NCI-H345 treated with DMSO at 0.1 percent for 48 hours (cell line): ENCODE results near the gene COMT.

Experiments used
- DNase-seq: peaks from one replicate; lab custom pipeline; 2025; ENCODE audit not compliant: unreplicated experiment; lab: John Stamatoyannopoulos, UW

The COMT gene

DNA sequence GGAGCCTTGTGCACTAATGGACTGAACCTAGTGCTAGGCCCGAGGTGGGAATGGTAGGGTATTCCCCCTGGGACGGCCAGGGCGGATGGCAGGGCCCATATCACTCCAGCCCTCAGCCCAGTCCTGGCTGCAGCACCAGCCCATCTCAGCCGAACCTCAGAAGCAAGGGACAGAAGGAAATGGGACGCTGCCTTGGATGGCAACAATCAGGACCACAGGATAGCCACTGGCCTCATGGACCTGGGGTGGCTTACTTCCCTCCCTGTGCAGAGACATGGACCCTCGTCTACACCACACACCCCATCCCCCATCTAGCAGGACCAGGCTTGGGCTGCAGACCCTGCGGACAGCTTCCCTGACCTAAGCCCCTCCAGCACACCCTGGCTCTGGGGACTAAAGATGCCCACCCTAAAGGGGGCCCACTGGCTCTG, 50.9 kb downstream of the COMT start:
- no peak for DNase-seq

DNA sequence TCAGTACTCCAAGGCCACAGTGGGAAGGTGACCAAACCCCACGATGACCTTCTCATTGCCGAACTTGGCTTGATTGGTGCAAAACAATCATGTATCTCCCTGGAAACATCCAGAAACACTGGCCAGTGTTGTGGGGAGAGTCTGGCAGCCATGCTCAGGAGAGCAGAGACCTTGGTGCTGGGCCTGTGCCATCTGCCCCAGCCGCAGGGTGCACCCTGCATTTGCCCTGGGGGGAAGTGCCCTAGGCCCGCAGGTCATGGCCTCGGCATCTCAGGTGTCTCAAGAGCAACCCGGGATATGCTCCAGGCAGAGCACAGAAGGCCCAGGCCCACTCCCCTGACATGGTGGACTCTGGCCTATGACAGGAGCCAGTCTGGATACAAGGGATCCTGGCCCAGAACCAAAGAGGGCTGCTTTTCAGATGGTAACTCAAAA, 51.4 kb downstream of the COMT start:
- no peak for DNase-seq

DNA sequence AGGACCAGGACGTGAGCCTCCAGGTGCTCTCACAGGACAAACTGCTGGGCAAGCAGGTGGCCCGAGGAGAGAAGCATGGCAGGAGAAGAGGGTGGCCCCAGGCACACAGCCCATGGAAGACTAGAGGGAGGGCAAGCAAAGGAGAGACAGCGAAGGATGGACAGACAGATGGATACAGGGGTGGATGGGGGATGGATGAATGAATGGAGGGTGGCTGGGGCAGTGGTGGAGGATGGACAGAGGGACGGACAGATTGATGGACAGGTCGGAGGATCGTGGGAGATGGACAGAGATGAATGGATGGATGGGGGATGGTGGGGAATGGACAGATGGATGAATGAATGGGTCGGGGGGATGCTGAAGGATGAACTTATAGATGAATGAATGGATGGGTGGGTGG, 52.4 kb downstream of the COMT start:
- no peak for DNase-seq

DNA sequence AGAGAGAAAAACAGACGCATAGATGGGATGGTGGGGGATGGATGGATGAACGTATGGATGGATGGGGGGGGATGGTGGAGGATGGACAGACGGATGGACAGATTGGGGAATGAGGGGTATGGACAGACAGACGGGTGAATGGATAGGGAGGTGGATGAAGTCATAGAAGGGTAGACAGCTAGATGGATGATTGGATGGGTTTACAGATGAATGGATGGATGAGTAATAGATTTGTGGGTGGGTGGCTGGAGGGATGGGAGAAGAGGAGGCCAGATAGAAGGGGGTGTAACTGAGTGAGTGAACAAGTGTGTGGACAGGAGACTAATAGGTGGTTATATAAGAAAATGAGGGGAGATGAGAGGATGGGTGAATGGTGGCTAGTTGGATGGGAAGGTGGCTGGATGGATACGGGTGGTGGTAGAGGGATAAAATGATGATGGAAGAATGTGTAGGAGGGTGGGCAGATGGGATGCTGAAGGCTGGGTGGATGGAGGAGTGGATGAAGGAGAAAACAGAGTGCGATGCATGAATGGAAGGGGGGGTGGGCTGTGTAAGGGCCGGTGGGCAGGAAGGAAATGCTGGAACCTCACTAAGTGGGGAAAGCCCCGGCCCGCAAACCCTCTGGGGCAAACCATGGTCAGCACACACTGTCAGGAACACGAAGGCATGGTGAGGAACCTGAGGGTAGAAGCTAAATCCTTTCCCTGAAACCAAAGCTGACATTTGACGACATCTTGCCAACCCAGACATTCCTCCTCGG, 53.5 kb downstream of the COMT start:
- DNase-seq = no peak

DNA sequence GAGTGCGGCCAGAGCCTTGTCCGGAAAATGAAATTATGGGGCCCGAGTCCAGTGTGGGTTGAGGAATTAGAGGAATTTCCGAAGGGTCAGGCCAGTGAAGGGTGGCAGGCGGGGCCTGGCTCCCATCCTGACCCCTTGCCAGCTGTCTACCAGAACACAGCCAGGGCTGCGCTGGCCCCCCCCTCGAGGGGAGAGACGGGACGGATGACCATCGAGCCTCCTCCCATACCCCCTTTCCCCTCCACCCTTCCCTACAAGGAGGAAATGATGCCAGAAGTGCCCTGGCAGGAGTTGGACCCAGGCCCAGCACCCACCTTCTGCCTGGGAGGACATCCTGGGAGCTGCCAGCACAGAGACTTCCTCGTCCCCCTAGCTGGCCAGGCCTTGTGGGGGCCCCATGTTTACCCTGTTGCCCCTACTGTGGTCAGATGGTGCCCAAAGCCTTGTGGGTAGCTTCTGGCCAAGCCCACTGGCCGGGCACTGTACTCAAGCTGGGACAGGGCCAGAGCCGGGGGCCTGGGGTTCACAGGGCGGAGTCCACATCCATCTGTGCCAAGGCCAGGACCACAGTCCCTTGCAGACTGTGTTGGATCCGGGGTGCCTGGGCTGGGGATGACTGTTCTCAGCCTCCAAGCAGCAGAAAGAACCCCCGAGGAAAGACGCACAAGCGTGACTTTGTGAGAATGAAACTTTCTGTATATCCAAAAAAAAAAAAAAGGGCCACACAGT, 54.2 kb downstream of the COMT start:
- no peak for DNase-seq

DNA sequence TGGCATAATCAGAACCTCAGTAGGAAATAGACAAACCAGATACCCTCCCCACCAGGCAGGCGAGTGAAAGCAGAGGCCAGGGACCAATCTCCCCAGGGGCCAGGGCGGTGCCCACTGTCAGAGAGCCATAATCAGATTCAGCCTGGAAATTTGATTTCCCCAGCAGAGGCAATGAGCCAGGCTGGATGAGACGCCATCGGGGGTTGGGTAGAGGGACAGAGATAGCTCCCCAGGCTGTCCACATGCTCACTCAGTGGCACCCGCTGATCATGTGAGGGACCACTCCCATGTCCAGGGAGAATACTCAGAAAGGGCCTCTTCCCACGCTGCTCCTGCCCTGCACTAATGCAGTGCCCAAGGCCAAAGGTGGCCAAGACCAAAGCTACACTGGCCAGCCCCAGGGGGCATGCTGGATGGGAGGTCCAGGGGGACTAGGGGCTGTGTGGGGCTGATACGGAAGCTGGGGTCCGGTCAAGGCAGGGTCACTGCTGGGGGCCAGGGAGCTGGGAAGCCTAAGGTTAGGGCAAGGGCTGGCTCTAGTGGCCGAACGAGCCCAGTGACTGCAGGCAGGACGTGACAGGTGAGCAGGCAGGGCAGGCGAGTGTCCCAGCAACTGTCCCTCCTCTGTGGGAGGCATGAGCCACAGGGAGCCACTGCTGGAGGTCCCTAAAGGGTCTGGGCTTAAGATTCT, 55.3 kb downstream of the COMT start:
- DNase-seq = no peak

DNA sequence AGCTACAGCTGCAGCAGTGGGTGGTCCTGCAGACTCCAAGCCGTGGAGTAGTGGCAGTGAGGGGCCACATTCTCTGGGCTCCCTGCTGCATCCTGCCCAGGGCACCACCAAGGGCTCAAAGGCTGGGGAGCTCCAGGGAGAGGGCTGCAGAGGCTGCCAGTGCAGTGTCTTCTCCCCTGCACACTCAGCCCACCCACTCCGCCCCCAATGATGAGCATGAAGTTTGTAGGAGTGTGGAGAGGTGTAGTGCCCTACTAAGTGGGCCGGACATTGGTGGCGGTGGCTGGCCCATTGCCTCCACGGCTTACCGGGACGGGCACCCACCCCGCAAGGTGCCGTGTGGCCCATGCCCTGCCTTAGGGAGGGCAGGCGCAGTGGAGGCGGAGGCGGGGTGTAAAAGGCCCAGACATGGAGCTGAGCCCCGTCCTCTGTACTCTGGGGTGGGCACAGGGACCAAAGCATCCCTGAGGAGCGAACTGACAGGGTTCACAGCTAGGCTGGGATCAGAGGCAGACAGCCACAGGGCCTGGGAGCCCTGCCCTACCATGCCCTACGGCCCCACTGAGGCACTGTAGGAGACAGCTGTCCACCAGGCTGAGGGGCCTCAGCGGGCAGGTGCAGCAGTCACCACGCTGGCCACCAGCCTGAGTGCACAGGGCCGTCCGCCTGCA, 56.1 kb downstream of the COMT start:
- no peak for DNase-seq

DNA sequence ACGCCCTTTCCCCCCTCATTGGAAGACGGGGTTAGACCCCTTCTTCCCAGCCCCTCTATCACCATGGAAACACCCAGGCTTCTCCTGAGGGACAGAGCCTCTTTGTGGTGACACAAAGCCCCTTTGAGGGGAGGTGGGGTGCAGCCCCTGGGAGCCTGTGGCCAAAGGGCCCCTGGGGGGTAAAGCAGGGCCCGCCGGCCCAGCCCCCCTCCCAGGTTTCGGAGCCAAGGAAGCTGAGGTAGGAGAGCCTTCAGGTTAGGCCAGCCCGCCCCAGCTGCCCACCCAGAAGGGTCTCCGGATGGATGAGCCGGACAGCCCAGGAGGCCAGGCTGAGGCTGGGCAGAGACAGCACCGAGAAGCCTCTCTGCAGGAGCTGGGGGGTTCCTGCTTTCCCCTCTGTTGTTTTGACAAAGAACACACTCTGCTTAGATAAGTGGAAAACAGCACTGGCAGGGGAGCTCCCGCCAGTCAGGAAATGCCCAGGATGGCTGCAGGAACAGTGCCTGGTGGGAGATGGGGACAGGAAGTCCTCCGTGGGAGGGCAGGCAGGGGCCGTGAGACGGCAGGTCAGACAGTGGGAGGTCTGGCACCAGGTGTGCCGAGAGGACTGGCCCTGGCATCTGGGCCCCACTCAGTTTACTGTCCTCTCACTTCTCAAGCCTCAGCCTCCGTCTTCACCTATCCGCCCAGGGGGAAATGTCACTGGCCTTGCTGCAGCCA, 56.8 kb downstream of the COMT start:
- DNase-seq = no peak

DNA sequence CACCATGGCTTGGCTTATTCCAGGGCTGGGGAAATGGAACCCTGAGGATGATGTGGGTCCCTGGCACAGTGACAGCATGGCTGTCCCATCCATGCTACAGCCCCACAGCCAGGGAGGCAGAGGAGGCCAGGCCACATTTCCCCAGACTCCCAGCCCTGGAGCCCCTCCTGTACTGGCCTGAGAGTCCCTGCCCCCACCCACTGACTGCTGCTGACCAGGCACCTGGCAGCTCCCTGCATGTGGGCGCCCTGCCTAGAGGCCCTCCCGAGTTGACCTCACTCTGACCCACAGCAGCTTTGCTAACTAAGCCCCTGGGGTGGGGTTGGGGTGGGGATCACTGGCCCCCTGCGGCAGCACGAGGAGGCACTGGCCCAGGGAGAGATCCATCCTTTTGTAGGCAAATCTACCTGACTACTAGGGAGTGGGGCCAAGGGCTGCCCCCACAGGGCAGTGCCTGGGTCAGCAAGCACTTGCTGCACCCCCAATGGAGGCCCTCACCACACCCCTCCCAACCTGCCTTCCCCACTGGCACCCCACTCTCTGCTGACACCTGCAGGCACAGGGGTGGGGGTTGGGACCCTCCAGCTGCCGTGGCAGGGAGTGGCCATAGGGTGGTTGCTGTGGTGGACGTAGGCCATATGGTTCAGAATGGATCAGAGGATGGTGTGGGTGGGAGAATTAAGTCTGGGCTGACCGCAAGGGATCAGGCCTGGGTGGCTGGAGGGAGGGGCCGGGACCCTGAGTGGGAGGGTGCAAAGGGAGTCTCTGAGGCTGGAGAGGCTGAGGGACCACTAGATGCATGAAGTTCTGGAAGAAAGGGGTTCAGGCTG, 57.6 kb downstream of the COMT start:
- DNase-seq = no peak

DNA sequence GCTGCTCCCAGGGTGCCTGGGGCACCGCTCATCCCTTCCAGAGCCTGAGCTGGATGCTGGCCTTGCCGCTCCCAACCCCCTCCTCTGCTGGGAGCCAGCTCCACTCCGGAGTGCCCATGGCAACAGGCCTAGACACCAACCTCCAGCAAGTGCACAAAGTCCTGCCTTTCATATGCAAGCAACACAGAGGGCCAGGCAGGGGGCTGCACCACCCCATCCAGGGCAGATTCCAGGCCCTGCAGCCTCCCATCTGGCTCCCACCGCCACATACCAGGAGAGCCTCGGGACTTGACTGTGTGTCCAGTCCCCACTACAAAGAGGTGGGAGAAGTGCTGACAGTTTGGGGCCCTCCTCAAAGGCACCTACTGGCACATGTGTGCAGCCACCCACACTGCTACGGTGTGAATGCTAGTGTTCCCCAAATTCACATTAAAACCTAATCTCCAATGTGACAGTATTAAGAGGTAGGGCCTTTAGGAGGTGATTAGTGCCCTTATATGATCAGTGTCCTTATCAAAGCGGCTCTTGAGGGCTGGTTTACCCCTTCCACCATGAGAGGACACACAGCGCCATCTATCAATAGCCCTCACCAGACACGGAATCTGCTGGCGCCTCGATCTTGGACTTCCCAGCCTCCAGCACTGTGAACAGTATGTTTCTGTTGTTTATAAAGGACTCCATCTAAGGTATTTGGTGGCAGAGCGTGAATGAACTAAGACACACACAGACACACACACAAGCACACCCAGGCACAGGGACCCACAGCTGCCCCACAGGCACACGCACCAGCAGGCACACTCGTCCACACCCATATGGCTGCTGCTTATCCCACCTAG, 58.9 kb downstream of the COMT start:
- no peak for DNase-seq

DNA sequence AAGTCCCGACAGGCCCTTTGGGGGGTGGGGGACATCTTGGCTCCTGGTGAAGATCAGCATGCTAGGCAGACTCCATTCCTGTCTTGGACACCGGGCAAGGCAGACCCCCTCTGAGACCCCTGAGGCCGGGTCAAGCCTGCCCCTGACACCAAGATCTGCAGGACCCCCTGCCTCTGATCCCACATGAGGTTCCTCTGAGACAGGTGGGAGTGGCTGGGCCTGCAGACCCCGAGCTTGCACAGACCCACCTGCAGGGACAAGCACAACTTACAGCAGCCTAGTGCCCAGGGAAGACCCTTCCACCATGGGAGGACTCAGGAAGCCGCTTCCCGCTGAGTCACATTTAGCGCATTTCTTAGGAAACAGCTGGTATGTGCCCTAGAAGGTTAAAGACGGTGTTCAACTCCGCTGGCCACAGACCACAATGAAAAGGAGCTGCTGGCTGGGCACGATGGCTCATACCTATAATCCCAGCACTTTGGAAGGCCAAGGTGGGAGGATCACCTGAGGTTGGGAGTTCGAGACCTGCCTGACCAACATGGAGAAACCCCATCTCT, 59.6 kb downstream of the COMT start:
- DNase-seq = no peak

DNA sequence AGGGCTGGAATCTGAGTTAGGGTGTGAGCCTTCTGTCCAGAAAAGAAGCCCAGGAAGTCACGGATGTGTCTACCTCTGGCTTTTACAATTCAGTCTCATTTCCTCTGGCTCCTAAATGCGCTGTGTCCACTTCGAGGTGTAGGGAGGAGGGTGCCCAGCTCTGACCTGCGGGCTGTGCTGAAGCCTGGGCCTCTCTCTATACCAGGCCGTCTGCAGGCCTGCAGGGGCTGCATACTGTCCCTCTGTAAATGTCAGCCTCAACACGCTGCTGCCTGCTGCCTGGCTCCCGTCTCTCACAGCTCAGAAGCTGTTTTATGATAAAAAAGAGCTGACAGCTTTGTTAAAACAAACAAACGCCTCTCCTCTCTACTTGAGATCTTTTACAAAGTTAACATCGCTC, 60.6 kb downstream of the COMT start:
- DNase-seq = no peak

DNA sequence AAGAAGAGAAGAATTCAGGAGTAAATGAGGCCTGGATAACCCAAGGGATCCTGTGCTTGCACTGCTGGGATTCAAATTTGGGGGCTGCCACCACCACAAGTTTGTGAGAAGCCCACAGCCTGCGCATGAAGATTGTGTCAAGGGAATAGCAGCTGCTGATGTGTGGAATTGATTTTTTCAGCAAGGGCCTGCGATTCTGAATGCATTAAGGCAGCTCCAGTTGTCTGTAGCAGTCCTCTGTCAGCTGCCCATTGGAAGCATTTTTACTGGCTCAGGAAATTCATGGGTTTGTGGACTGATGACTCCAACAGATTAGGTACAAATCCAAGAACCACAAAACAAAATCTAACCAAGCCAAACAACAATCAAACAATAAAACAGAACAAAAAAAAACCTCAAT, 61.1 kb downstream of the COMT start:
- DNase-seq = no peak

DNA sequence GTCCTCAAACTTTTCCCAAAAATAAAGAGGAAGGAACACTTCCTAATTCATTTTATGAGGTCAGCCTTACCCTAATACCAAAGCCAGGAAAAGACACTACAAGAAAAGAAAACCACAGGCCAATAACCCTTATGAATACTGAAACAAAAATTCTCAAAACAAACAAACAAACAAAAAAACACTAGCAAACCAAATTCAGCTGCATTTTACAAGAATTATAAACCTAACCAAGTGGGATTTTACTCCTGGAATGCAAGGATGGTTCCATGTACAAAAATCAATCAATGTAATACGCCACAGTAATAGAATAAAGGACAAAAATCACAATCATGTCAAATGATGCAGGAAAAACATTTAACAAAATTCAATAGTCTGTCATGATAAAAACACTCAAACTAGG, 61.7 kb downstream of the COMT start:
- no peak for DNase-seq

DNA sequence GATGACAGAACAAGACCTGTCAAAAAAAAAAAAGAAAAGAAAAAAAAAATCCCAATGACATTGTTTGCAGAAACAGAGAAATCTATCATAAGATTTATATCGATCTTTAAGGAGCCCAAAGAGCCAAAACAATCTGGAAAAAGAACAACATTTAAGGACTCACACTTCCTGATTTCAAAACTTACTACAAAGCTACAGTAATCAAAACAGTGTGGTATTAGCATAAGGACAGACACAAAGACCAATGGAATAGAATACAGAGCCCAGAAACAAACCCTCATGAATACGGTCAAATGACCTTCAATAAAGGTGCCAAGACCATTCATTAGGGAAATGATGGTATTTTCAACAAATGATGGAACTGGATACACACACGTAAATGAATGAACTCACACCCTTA, 62.9 kb downstream of the COMT start:
- DNase-seq = no peak

DNA sequence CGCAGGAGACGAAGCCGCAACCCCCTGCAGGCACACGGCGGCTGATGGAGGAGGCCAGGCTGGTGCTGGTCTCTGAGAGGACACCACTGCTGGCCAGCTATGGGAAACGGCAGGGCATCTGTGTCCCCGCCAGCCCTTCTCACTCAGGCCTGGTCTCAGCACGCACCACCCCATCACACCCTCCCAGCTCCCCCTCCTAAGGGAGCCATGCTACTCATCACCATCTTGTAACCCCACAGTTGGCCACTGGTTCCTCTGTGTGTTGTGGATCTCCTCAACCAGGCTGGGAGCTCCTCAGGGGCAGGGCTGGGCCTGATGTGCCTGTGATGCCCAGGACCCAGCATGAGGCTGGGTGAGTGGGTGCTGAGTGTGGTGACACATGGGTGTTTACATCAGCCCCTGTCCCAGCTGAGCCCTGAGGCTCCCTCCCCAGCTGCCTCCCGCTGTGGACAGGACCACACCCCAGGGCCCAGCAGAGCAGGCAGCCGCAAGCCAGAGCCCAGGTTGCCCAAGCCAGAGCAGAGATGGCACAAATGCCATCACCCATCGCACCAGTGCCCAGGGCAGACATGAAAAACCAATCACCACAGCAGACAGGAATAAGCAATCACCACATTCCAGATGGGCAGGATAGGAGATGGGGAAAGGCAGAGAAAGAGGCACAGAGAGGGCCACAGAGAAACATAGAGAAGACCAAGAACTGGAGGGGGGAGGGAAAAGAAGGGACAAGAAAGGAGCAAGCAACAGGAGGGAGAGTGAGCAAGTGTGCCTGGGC, 66.8 kb downstream of the COMT start:
- DNase-seq = no peak

DNA sequence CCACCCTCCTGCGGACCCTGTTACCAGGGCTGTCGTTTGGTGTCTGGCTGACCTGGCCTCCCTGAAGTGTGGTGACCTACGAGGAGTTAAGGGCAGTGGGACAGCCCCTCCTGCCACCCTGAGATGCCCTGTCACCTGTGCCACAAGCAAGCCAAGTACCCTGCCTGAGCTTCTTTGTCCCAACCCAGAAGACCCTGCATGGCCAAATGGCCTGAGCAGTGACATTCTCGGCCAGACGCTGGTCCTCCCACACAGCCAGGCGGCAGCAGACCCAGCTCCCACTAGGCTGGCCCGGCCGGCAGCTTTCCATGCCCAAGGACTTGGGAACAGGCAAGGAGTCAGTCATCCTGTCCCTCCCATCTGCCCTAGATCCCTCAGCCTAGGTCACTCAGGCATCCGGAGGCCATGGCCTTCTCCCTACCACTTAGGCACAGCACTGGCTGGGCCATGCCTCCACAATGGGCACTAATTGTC, 67.5 kb downstream of the COMT start:
- DNase-seq = no peak
